Stimulated activated effector memory CD8-positive, alpha-beta T cell treated with anti-CD3 and anti-CD28 coated beads, Interleukin-12 subunit alpha, Interleukin-12 subunit beta, amount 100 ng/mL, for 72 hours (primary cell): ENCODE measurements around the gene SRD5A3.
A peak's percentile ranks its signal among the peaks of the same experiment; 100 is the strongest.

ENCODE experiments used
- ATAC-seq: fragments of 150-1000 bp; cut with Tn5 transposase; 2 replicates; pipeline ENCODE4 v1.10.0; 2021
- DNase-seq, 2 donors: peaks; one replicate each; pipeline ENCODE4 v3.0.0; 2021 to 2022; ENCODE audit warnings: low spot score in 2 of 2
- H3K27ac Mint-ChIP-seq: one replicate; pipeline ENCODE4 v1.8.0; 2022; ENCODE audit warnings: mild to moderate bottlenecking, mixed read lengths
- H3K36me3 Mint-ChIP-seq: one replicate; pipeline ENCODE4 v1.8.0; 2022; ENCODE audit warnings: mild to moderate bottlenecking, mixed read lengths
- H3K4me1 Mint-ChIP-seq: one replicate; pipeline ENCODE4 v1.8.0; 2022; ENCODE audit warnings: mixed read lengths
- H3K4me3 Mint-ChIP-seq: one replicate; pipeline ENCODE4 v1.8.0; 2022; ENCODE audit warnings: mild to moderate bottlenecking, mixed read lengths
- H3K9me3 Mint-ChIP-seq: one replicate; pipeline ENCODE4 v1.8.0; 2022; ENCODE audit warnings: mixed read lengths

SRD5A3 gene

DNA sequence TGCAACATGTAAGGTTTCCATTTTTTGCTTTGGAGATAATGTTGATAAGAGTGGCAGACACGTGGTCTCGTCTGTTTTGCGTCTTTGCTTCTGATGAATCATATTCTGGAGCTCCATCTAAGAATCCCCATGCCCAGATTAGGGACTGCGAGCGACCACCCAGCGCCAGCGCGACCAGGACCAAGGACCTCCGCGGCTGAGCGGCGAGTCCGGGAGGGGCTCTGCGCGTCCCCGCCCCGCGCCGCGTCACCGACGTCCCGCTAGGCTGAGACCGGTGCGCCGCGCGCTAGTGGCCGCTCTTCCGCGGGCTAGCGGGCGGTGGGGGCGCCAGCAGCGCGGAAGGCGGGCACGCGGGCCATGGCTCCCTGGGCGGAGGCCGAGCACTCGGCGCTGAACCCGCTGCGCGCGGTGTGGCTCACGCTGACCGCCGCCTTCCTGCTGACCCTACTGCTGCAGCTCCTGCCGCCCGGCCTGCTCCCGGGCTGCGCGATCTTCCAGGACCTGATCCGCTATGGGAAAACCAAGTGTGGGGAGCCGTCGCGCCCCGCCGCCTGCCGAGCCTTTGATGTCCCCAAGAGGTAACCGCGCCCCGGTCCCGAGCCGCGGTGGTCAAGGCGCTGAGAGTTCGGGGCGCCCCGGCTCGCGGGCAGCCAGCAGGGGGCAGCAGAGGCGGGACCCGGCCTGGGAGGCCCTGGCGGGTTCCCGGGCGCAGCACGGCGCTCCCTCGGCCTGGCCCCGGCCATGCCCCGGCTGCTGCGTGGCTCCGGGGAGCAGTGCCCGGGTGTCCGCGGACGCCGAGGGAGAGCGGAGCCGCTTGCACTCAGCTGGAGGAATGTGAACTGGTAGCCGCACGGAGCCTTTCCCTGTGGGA lies at the start of gene SRD5A3:
Gene SRD5A3 (plus strand): TSS at position 263 of the 871 bp plus-strand sequence. CDS start 95 bp downstream, at position 358.
- ATAC-seq: peak; percentile 95
- Mint-ChIP-seq H3K27ac (peak within 1 kb of the TSS; percentile 74), H3K4me3 (peak within 1 kb of the TSS; percentile 74), H3K4me1 (peaks cover 19% of the 10 kb centered on the region), H3K36me3 (no peaks in the 10 kb centered on the region), H3K9me3 (no peaks in the 10 kb centered on the region)
- peak; percentile 95 to 96 for DNase-seq

DNA sequence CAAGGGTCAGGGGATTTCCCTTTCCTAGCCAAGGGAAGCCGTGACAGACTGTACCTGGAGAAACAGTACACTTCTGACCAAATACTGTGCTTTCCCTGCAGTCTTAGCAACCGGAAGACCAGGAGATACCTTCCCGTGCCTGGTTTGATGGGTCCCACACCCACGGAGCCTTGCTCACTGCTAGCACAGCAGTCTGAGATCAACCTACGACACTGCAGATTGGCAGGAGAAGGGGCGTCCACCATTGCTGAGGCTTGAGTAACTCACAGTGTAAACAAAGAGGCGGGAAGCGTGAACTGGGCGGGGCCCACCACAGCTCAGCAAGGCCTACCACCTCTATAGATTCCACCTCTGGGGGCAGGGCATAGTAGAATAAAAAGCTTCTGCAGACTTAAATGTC lies 48.7 kb upstream of the SRD5A3 start:
- ATAC-seq (no peak), DNase-seq (no peak)
- H3K4me1 Mint-ChIP-seq: no peaks in the 10 kb centered on the region
- H3K36me3 Mint-ChIP-seq: no peaks in the 10 kb centered on the region
- no peak overlapping the region for H3K4me3 Mint-ChIP-seq
- H3K9me3 Mint-ChIP-seq: peaks cover 2% of the 10 kb centered on the region
- no peak overlapping the region for H3K27ac Mint-ChIP-seq

DNA sequence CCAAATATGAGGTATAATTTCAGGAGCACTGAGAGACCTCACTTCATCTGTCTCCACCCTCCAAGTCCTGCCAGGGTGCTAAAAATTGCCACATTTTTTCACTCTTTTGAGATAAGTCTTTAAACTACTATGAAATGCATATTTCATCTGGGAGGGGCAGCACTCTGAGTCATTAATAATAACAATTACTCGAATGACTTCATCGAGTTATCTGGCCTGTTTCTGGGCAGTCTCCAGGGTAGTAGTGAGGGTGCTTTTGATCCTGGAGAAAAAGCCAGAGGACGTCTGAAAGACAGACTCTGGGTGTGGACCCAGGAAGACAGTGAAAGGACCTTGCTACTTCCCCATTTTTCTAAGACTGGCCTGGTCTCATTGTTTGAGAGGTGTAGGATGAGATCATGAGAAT lies 42.3 kb upstream of the SRD5A3 start:
- no peaks in the 10 kb centered on the region for H3K9me3 Mint-ChIP-seq
- no peaks in the 10 kb centered on the region for H3K36me3 Mint-ChIP-seq
- DNase-seq (no peak), ATAC-seq (no peak)
- H3K4me1 Mint-ChIP-seq: no peaks in the 10 kb centered on the region
- H3K27ac Mint-ChIP-seq: no peak overlapping the region
- no peak overlapping the region for H3K4me3 Mint-ChIP-seq

DNA sequence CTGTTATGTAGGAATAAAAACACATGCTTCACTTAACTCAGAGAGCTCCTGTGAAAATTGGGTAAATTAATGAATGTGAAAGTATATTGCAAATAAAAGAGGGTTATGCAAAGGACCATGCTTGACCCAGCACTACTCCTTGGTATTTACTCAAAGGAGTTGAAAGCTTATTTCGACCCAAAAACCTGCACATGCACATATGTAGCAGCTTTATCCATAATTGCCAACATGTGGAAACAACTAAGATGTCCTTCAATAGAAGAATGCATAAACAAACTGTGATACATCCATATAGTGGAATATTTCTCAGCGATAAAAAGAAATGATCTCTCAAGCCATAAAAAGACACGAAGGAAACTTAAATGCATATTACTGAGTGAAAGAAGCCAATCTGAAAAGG lies 41.7 kb upstream of the SRD5A3 start:
- no peak for ATAC-seq
- Mint-ChIP-seq H3K4me3 (no peak overlapping the region), H3K27ac (no peak overlapping the region), H3K36me3 (no peaks in the 10 kb centered on the region), H3K4me1 (no peaks in the 10 kb centered on the region), H3K9me3 (no peaks in the 10 kb centered on the region)
- DNase-seq: no peak

DNA sequence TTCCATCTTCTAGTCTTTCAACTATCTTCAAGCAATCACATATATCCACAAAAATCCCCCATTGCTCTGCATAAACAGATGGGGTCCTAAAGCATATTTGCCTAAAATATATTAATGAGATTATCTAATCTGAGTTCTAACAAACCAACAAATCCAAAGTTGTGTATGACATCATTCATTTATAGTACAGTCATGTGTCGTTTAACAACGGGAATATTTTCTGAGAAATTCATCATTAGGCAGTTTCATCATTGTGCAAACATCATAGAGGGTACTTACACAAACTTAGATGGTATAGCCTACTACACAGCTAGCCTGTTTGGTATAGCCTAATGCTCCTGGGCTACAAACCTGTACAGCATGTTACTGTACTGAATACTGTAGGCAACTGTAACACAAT lies 38.0 kb upstream of the SRD5A3 start:
- DNase-seq (no peak), ATAC-seq (no peak)
- H3K9me3 Mint-ChIP-seq: no peaks in the 10 kb centered on the region
- H3K4me1 Mint-ChIP-seq: peaks cover 5% of the 10 kb centered on the region
- H3K27ac Mint-ChIP-seq: no peak overlapping the region
- no peaks in the 10 kb centered on the region for H3K36me3 Mint-ChIP-seq
- H3K4me3 Mint-ChIP-seq: no peak overlapping the region

DNA sequence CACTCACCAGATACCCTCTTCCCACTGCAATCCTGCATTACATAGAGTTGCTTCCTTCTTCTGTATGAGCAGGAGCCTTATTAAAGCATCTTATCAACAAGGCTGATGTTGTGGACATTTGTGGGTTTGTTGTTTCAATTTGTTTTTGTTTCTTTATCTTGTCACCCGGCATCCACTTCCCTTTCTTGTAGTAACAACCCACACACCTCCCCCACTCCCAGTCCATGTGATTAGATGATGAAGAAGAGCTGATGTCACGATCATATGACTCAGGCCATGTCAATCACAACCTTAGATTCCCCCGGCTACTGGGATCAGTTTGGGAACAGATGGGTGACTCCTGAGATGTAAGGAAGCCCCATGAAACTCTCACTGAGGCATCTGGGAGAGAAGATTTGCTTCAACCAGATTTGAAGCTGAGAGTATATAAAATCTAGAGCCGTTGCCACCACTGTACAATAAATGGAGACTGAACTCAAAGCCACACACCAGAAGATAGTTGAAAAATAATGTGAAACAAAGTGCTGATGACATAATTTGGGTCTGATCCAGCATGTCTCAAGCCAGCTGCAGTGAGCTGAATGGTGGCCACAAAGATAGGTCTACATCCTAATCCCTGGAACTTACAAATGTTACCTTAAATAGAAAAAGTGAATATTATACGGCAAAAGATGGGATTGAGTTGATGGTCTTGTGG lies 34.1 kb upstream of the SRD5A3 start:
- H3K4me1 Mint-ChIP-seq: peaks cover 5% of the 10 kb centered on the region

DNA sequence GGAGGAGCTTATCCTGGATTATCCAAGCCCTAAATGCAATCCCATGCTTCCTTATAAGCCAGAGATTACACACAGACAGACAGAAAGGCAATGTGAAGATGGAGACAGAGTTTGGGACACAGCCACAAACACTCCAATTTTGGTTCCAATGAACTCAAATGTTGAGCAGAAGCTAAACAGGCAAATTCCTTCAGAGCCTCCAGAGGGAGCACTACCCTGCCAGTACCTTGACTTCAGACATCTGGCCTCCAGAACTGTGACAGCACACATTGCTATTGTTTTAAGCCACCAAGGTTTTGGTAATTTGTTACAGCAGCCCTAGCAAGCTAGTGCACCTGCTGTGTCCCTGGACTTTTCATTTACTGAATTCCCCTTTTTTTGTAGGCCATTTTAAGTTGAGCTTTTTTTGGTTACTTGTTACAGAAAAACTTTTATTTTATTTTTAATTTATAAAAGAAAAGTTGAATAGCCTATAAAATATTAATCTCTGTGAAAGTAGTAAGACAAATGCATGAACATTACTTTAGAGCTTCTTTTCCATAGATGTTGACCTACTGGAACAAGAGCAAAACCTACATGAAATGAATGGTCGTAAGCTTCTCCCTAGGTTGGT lies 33.4 kb upstream of the SRD5A3 start:
- DNase-seq (no peak), ATAC-seq (peak; percentile 67)
- peaks cover 5% of the 10 kb centered on the region for H3K4me1 Mint-ChIP-seq
- H3K27ac Mint-ChIP-seq: no peak overlapping the region
- no peaks in the 10 kb centered on the region for H3K9me3 Mint-ChIP-seq
- no peaks in the 10 kb centered on the region for H3K36me3 Mint-ChIP-seq
- H3K4me3 Mint-ChIP-seq: no peak overlapping the region

More for the DNA sequence above, 34.1 kb upstream of the SRD5A3 start:
- no peaks in the 10 kb centered on the region for H3K36me3 Mint-ChIP-seq
- H3K27ac Mint-ChIP-seq: no peak overlapping the region
- H3K9me3 Mint-ChIP-seq: no peaks in the 10 kb centered on the region
- DNase-seq (no peak), ATAC-seq (peak; percentile 34)
- H3K4me3 Mint-ChIP-seq: no peak overlapping the region

DNA sequence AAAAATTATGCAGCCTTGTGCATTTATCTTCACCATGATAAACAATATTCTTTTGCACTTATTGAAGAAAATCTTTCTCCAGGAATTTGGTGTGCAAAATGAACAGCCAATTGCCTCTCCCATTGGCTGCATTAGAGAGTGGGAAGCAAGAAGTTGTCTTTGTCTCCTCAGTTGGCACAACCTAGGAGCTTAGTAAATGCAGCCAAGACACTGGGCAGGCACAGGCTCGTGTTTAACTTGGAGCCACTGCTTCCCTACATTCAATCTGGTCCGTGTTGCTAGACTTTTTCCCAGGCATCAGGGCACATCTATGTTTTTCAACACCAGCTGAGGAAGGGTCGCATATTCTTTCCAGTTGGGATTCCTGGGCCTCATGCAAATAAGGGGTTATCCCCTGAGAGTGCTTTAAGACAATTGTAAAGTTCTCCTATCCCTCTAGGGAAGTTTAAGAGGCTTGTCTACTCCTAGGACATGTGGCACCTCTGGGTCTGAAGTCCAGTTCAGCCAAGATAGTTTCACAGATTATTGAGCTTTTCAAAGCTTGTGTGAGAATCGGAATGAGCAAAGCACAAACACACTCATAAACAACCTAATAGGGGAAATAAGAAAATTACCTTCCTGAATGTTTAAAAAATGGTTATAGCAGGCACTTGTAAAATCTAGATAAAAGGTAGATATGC lies 31.8 kb upstream of the SRD5A3 start:
- Mint-ChIP-seq H3K36me3 (no peaks in the 10 kb centered on the region), H3K27ac (no peak overlapping the region), H3K9me3 (no peaks in the 10 kb centered on the region), H3K4me3 (no peak overlapping the region), H3K4me1 (peaks cover 14% of the 10 kb centered on the region)
- DNase-seq (no peak), ATAC-seq (no peak)

DNA sequence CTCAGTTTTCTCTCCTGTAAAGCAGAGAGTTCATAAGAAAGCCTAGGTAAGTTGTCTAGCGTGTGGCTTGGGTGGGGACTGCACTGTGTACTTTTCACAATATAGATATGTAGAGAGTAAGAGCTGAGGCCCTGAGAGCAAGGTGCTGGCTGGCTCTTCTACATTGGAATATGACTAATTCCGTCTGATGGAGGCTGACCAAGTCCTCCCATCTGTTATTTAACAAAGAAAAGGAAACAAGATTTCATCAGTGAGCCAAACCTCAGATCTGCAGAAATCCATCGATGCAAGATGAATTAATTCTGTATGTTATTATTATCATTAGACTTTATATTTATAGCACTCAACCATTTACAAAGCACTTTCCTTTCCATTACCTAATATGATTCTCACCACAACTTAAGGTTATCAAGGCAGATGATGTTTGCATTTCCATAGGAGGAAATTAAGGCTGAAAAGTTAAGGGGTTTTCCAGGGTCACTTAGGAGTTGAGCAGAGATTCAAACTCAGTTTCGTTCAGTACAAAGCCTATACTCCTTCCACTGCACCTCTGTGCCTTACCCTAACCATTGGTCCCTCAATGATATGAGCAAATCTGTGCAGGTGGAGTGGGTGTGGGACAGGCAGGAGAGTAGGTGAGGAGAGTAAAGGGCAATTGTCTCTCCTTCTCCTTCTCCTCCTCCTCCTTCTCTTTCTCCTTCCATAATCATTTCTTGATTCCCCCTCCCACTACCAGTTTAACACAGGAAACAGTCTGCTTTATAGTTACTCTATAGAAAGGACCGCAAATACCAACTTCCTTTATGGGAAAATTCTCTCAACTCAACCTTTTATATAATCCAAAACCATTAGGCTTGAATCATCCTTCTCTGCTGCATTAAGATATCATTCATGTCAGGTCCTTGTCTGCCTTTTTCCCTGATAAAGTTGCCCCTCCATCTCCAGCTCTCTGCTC lies 27.6 kb upstream of the SRD5A3 start:
- Mint-ChIP-seq H3K36me3 (no peaks in the 10 kb centered on the region), H3K27ac (no peak overlapping the region), H3K4me3 (no peak overlapping the region), H3K4me1 (peaks cover 9% of the 10 kb centered on the region), H3K9me3 (no peaks in the 10 kb centered on the region)
- peak; percentile 50 for ATAC-seq
- DNase-seq: no peak

DNA sequence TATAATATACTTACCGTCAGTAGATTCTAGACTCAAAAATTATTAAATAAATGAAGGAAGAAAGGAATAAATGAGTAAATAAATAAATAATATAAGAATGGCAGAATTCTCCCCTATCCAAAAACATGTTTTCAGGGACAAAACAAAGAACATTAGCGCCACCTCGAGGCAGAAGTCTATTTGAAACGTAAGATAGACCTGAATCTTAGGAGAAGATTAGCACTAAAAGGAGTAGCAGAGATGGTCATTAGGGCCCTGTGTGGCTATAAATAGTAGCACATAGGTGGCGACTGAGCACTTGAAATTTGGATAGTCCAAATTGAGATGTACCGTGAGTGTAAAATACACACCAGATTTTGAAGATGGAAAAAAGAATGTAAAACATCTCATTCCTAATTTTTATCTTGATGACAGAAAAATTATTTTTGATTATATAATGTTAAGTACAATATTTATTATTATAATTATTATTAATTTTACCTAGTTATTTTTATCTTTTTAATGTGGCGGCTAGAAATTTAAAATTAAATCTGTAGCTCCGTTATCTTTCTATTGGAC lies 24.3 kb upstream of the SRD5A3 start:
- Mint-ChIP-seq H3K9me3 (no peaks in the 10 kb centered on the region), H3K36me3 (no peaks in the 10 kb centered on the region), H3K4me1 (peaks cover 9% of the 10 kb centered on the region), H3K27ac (no peak overlapping the region), H3K4me3 (no peak overlapping the region)
- ATAC-seq: no peak
- DNase-seq: peak; percentile 26 to 73

DNA sequence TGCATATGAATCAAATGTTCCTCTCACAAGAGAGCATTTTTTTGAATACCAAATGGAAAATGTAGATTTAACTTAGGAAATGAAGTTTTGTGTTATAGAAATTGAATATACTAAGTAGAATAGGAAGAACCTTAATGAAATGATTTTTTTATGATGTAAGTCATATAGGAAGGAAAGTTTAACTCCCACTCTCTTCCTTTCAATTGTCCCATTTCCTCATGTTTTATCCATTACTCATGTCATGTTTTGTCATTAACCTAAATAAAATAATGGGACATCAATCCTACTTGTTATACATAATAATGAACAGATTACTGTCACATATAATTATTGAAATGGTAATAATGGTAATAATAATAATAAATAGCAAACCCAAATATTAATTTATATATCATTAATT lies 22.7 kb upstream of the SRD5A3 start:
- H3K4me1 Mint-ChIP-seq: peaks cover 9% of the 10 kb centered on the region
- H3K36me3 Mint-ChIP-seq: no peaks in the 10 kb centered on the region
- ATAC-seq (no peak), DNase-seq (no peak)
- no peak overlapping the region for H3K4me3 Mint-ChIP-seq
- no peak overlapping the region for H3K27ac Mint-ChIP-seq
- H3K9me3 Mint-ChIP-seq: no peaks in the 10 kb centered on the region

DNA sequence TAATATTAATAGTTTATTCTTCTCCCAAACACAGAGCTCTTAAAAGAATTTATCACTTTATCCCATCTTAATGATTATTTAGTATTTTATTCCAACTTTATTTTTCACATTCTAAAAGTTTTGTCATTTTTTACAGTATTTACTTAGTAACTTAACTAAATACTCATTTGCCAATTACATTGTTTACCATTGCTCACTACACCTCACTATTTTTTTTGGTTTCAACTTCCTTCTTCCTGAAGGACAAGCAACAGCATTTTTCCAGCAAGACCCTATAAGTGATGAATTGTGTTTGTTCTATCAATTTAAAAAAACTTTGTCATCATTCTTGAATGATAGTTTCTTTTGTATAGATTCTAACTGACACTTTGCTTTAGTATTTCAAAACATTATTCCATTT lies 19.4 kb upstream of the SRD5A3 start:
- H3K4me1 Mint-ChIP-seq: no peaks in the 10 kb centered on the region
- DNase-seq (no peak), ATAC-seq (no peak)
- H3K9me3 Mint-ChIP-seq: no peaks in the 10 kb centered on the region
- H3K4me3 Mint-ChIP-seq: no peak overlapping the region
- no peaks in the 10 kb centered on the region for H3K36me3 Mint-ChIP-seq
- no peak overlapping the region for H3K27ac Mint-ChIP-seq

DNA sequence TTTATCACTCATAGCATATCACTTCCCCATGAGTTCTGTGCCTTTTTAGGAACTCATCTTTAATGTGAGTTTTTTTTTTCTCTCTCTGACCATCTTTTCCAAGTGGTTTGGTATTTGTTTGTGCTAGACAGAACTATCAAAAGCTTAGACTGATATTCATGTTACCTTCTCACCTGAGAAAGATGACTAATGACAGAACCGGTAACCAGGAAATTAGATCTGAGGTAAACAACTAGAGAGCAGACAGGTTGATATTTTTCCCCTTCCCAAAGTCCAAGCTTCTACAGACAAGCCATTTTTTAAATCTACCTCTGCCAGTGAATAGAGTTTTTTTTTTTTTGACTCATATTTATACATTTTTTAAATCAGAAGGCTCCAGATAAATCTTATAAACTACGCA lies 17.0 kb upstream of the SRD5A3 start:
- Mint-ChIP-seq H3K9me3 (no peaks in the 10 kb centered on the region), H3K27ac (no peak overlapping the region), H3K4me1 (no peaks in the 10 kb centered on the region), H3K4me3 (no peak overlapping the region), H3K36me3 (no peaks in the 10 kb centered on the region)
- no peak for DNase-seq
- ATAC-seq: no peak

DNA sequence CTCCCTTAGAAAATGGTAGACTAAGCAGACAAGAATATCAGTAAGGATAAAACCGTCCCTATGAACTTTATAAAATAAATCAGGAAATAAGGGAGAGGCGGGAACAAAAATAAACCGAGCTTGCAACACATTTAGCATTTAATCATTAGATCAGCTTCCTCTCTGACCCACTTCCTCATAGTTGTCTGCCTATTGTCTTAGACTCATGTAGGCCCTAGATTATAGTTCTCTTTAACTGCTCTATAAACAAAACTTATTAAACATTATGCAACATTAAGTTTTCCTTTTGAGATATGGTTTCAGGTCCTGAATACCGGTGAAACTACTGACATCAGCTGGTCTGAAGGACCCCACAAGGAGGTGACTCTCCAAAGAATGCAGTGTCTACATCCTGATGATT lies 15.8 kb upstream of the SRD5A3 start:
- DNase-seq (no peak), ATAC-seq (no peak)
- Mint-ChIP-seq H3K27ac (no peak overlapping the region), H3K36me3 (no peaks in the 10 kb centered on the region), H3K4me3 (no peak overlapping the region), H3K4me1 (no peaks in the 10 kb centered on the region), H3K9me3 (no peaks in the 10 kb centered on the region)
